Suppressor macrophage treated with lipopolysaccharide for 4 hours (primary cell): ENCODE results near the gene TAS1R3.

ENCODE experiments used
- DNase-seq: peaks from one replicate; pipeline ENCODE4 v3.0.0-alpha.2; 2020

TAS1R3 gene

GRCh38 chr1:1371746-1372711 lies 40.9 kb downstream of the TAS1R3 start:
- DNase-seq: peak; percentile 68

GRCh38 chr1:1373051-1373814 lies 42.2 kb downstream of the TAS1R3 start:
- no peak for DNase-seq

DNA sequence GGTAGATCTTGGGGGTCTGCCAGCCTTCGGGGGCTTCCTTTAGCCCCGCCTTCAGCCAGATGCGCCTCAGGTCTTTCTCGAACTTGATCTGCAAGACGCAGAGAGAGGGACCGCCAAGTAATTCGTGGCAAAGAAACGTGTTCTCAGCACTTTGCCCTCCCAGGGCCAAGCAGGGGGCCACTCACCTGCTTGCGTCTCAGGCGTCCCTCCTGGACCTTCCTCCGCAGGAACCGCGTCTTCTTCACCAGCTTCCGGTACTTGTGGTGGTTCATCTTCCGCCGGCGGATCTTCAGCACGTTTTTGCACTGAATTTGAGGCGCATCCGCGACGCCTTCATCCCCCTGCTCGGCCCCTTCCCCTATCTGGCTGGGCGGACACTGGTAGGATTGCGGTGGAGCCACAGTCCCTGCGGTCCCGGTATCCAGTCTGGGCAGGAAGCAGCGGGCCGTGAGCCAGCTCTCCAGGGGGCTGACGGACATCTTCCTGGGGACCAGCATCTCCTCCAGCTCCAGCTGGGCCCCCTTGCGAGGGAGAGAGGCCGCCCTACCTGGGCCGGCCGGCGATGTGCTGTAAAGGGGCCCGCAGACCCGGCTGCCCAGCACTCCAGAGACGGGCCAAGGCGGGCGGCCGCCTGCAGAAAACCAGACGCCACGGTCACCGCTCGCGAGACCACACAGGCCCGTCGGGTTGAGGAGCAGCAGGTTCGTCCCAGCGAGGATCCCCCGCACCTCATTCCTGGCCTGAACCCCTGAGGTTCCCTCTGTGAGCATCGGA lies 42.9 kb downstream of the TAS1R3 start:
- no peak for DNase-seq

GRCh38 chr1:1374589-1374928 lies 43.5 kb downstream of the TAS1R3 start:
- DNase-seq: no peak

GRCh38 chr1:1374929-1375662 lies 44.0 kb downstream of the TAS1R3 start, which contains the start of gene AURKAIP1:
TSS of gene AURKAIP1 (minus strand) at chr1:1375207. CDS start at chr1:1374756, 451 bp downstream.
- peak; percentile 100 for DNase-seq

DNA sequence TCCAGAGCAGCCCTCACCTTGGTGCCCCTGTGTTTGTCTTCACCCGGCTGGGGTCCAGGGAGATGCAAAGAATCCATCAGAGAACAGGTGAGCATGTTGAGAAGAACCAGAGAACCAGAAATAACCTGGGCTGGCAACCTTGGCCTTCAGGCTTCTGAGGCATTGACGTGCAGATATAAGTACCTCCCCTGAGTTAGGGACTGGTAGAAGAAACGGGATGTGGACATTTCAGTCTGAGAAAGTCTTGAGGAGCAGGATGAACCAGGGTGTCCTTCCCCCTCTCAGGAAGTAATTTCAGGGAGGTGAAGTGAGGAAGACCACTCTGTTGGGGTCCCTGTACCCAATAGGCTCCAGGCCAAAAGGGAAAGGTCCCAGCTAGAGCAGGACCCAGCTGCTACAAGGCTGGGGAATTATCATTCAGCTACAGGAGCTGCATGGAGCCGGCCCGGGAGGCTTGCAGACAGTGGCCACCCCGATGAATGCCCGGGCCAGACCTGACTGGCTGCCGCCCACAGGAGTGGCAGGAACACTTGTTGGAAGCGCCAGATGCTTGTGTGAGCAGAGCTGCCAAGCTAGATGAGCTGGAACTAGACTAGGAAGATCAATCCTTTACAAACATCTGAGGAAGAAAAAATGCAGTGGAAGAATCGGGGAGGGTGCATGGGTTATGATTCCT lies 45.6 kb downstream of the TAS1R3 start:
- DNase-seq: no peak

DNA sequence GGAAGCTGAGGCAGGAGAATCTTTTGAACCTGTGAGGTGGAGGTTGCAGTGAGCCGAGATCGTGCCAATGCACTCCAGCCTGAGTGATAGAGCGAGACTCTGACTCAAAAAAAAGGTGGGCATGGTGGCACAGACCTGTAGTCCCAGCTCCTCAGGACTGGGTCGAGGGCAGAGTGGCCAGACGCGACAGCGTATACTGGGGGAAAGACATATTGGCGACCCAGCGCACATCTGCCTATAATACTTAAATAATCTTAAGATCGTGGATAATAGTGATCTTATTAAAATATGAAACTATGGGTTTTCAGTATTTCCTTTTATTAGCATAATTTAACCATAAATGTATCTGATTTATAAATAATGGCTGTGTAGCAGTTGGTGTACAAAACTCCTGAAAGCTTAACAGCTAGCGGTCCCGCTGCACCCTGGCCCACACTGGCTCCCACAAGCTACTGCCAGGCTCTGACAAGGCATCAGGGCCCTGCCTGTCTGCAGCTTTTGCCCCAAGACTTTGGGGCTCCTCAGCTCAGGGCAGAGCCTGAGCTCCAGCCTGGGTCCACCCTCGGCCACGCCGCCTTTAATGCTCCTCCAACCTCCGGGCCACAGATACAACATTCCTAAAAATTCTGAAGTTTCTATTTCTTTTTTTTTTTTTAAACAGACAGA lies 46.6 kb downstream of the TAS1R3 start:
- no peak for DNase-seq

GRCh38 chr1:1380860-1381259 lies 49.8 kb downstream of the TAS1R3 start:
- DNase-seq: no peak

GRCh38 chr1:1381294-1381693 lies 50.2 kb downstream of the TAS1R3 start:
- DNase-seq: no peak
